Activated CD8-positive, alpha-beta T cell treated with anti-CD3 and anti-CD28 coated beads for 36 hours (primary cell): ENCODE data around the gene PDZRN4. TPM values are rescaled to one million over a fixed set of nuclear protein-coding genes. Genes with fewer than 3 reads are reported as not detected.

Source experiments
- ATAC-seq: fragments of 200-7000 bp; cut with Tn5 transposase; one replicate; pipeline ENCODE4 v1.10.0; 2021; ENCODE audit warnings: mild to moderate bottlenecking, moderate library complexity
- CTCF ChIA-PET: fragments of 350-600 bp; sonication (Branson Sonifier 250); formaldehyde crosslinking; loops from one replicate; lab custom pipeline; 2021; ENCODE audit warnings: antibody characterized with exemption; lab: Charles Lee
- POLR2A ChIA-PET: fragments of 350-600 bp; sonication (Branson Sonifier 250); formaldehyde crosslinking; loops from one replicate; lab custom pipeline; 2021; ENCODE audit warnings: antibody characterized with exemption; lab: Charles Lee
- DNase-seq: peaks from one replicate; pipeline ENCODE4 v3.0.0-alpha.2; 2020
- H3K27ac Mint-ChIP-seq: one replicate; pipeline ENCODE4 v1.8.0; 2021; ENCODE audit warnings: mild to moderate bottlenecking, mixed read lengths
- H3K27me3 Mint-ChIP-seq: one replicate; pipeline ENCODE4 v1.8.0; 2021; ENCODE audit warnings: mixed read lengths
- H3K36me3 Mint-ChIP-seq: one replicate; pipeline ENCODE4 v1.8.0; 2021; ENCODE audit warnings: low read depth, mixed read lengths
- H3K4me1 Mint-ChIP-seq: one replicate; pipeline ENCODE4 v1.8.0; 2021; ENCODE audit warnings: low read depth, mixed read lengths
- H3K4me3 Mint-ChIP-seq: one replicate; pipeline ENCODE4 v1.8.0; 2021; ENCODE audit warnings: mild to moderate bottlenecking, moderate library complexity, mixed read lengths
- H3K9me3 Mint-ChIP-seq: one replicate; pipeline ENCODE4 v1.8.0; 2021; ENCODE audit warnings: mixed read lengths
- CTCF ChIP-seq: fragments of 200-600 bp; IDR thresholded peaks from one replicate; pipeline ENCODE4 v1.8.0; 2022; ENCODE audit warnings: antibody characterized with exemption, mild to moderate bottlenecking
- intact Hi-C: fragments of 100-400 bp; cut with micrococcal nuclease; formaldehyde crosslinking; loops from one replicate; pipeline ENCODE4 v1.10.0; 2022
- total RNA-seq, 2 experiments: library from RNA; stranded (reverse); gene quantifications; one replicate each; pipeline ENCODE4 v1.2.3, GENCODE V29; 2021

PDZRN4 gene
- total RNA-seq, 2 experiments from 2014 or later: not detected

- CTCF ChIA-PET: no interaction called here
- H3K4me1 Mint-ChIP-seq: no peaks in the 10 kb centered on the region
- POLR2A ChIA-PET: no interaction called here
- intact Hi-C loops: no loop called here
- H3K27ac Mint-ChIP-seq: no peak overlapping the region
- TF ChIP-seq CTCF: no peak
- DNase-seq (no peak), ATAC-seq (no peak)
- H3K4me3 Mint-ChIP-seq: no peak overlapping the region
- no peaks in the 10 kb centered on the region for H3K27me3 Mint-ChIP-seq
- no peaks in the 10 kb centered on the region for H3K9me3 Mint-ChIP-seq
- H3K36me3 Mint-ChIP-seq: no peaks in the 10 kb centered on the region
Measured at GRCh38 chr12:41563051-41563450, 374.9 kb downstream of the PDZRN4 start.

GRCh38 chr12:41564816-41565215 lies 376.7 kb downstream of the PDZRN4 start:
- Mint-ChIP-seq H3K4me3 (no peak overlapping the region), H3K36me3 (no peaks in the 10 kb centered on the region), H3K27me3 (no peaks in the 10 kb centered on the region), H3K9me3 (no peaks in the 10 kb centered on the region), H3K27ac (no peak overlapping the region), H3K4me1 (no peaks in the 10 kb centered on the region)
- no peak for DNase-seq
- POLR2A ChIA-PET: no interaction called here
- ATAC-seq: no peak
- CTCF ChIA-PET: no interaction called here
- intact Hi-C loops: no loop called here
- TF ChIP-seq CTCF: no peak

- Mint-ChIP-seq H3K27me3 (no peaks in the 10 kb centered on the region), H3K27ac (no peak overlapping the region), H3K4me1 (no peaks in the 10 kb centered on the region), H3K9me3 (no peaks in the 10 kb centered on the region), H3K36me3 (no peaks in the 10 kb centered on the region), H3K4me3 (no peak overlapping the region)
- ATAC-seq (no peak), DNase-seq (no peak)
- ChIA-PET CTCF (no interaction called here), POLR2A (no interaction called here)
- TF ChIP-seq CTCF: no peak
- intact Hi-C loops: no loop called here
Measured at GRCh38 chr12:41566703-41567102, 378.6 kb downstream of the PDZRN4 start.

GRCh38 chr12:41573445-41573844 lies 385.3 kb downstream of the PDZRN4 start:
- Mint-ChIP-seq H3K27me3 (no peaks in the 10 kb centered on the region), H3K36me3 (no peaks in the 10 kb centered on the region), H3K27ac (no peak overlapping the region), H3K9me3 (no peaks in the 10 kb centered on the region), H3K4me3 (no peak overlapping the region), H3K4me1 (no peaks in the 10 kb centered on the region)
- intact Hi-C loops: no loop called here
- POLR2A ChIA-PET: no interaction called here
- DNase-seq (no peak), ATAC-seq (no peak)
- CTCF ChIA-PET: no interaction called here
- TF ChIP-seq CTCF: no peak

GRCh38 chr12:41576925-41577324 lies 388.8 kb downstream of the PDZRN4 start:
- intact Hi-C loops: no loop called here
- ChIA-PET CTCF (no interaction called here), POLR2A (no interaction called here)
- no peak overlapping the region for H3K4me3 Mint-ChIP-seq
- no peak for DNase-seq
- H3K36me3 Mint-ChIP-seq: no peaks in the 10 kb centered on the region
- no peak for TF ChIP-seq CTCF
- no peaks in the 10 kb centered on the region for H3K9me3 Mint-ChIP-seq
- ATAC-seq: no peak
- no peak overlapping the region for H3K27ac Mint-ChIP-seq
- no peaks in the 10 kb centered on the region for H3K27me3 Mint-ChIP-seq
- H3K4me1 Mint-ChIP-seq: no peaks in the 10 kb centered on the region
